HG03097 (cell line): ENCODE results near the gene GNL3.
"Not testable (repeated sequence)": the region's sequence is repeated elsewhere in the genome, so short reads cannot be mapped to it uniquely, and the experiment has no call there.

ENCODE experiments used
- ATAC-seq: cut with Tn5 transposase; IDR thresholded peaks from one replicate; pipeline ENCODE4 v1.9.1; 2021; ENCODE audit not compliant: unreplicated experiment, low FRiP score

Gene GNL3

GRCh38 chr3:52719618-52720017 is 33.8 kb downstream of the GNL3 start:
- no peak for ATAC-seq

- ATAC-seq = no peak
These were observed 35.3 kb downstream of the GNL3 start for GRCh38 chr3:52721002-52721729.

GRCh38 chr3:52721730-52722008 is 35.8 kb downstream of the GNL3 start:
- no peak for ATAC-seq

- ATAC-seq = no peak
These were observed 36.7 kb downstream of the GNL3 start for GRCh38 chr3:52722491-52722890.

GRCh38 chr3:52723935-52724334 is 38.1 kb downstream of the GNL3 start:
- ATAC-seq = no peak

GRCh38 chr3:52724511-52724910 is 38.7 kb downstream of the GNL3 start:
- no peak for ATAC-seq

- not testable (repeated sequence) for ATAC-seq
These were observed 42.9 kb downstream of the GNL3 start for GRCh38 chr3:52728753-52729152.

- ATAC-seq = no peak
These were observed 44.8 kb downstream of the GNL3 start for GRCh38 chr3:52730681-52731080.

- no peak for ATAC-seq
These were observed 45.8 kb downstream of the GNL3 start for GRCh38 chr3:52731590-52731989.

- ATAC-seq = no peak
These were observed 47.5 kb downstream of the GNL3 start for GRCh38 chr3:52733256-52733891.

GRCh38 chr3:52739730-52740129 is 53.9 kb downstream of the GNL3 start:
- no peak for ATAC-seq

GRCh38 chr3:52742418-52743041 is 56.7 kb downstream of the GNL3 start:
- no peak for ATAC-seq

- no peak for ATAC-seq
These were observed 57.3 kb downstream of the GNL3 start for GRCh38 chr3:52743152-52743551.

GRCh38 chr3:52743721-52744120 is 57.9 kb downstream of the GNL3 start:
- no peak for ATAC-seq
